Measurements from ENCODE around the gene CITED1.
"Not testable (repeated sequence)": the region's sequence is repeated elsewhere in the genome, so short reads cannot be mapped to it uniquely, and the experiment has no call there.

Gene CITED1

DNA sequence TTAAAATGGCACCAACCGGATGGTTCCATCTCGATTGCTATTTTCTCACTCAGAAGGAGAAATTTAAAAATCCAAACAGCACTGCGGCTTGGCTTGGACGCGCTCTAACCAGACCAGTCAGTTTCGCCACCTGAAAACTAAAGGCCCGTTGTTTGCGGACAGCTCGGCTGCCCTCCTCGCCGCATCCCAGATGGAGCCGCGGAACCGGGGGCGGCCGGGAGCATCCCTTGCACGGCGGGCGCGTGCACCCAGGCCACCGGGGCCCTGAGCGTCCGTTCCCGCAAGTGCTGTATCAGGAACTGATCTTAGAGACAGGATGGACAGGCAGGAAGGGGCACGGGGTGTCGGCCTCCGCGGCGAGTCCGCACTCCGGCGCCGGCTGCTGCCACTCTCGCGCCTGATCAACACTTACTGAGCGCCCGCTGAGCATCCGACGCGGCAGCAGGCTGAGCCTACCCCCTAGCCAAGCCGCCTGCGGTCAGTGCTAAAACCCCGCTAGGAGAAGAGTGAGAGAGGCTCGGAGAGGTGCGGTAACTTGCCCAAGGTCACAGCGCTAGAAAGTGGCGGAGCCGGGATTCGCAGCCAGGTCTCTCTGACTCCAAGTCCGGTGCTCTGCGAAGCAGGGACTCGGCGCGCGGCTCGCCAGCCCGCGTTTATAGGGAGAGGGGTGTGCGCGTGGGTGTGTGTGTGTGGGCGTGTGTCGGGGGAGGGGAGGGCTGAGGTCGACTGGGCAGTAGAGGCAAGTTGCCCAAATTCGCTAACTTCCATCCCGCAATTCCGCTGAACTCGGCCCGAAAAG is at the start of gene CITED1:
Gene CITED1 (minus strand): TSS at position 629 of the 799 bp plus-strand sequence. CDS start 3,045 bp downstream, outside the sequence.
- DNase-seq = no peak

DNA sequence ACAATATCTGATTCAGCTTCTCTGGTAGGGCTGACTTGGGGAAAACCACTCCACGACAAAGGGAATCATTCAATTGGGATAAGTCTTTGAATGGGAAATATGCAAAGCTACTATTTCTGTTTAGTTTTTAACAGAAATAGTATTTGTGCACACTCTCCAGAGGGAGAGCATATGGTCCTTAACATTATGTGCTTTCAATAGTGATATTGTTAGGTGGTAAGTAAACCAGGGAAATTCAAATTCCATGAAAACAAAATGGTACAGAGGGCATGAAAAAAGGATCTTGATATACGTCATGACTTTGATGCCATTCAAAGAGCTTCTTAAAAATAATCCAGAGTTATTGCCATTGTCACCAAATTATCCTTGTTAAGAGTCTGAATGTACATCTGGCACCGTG is 47.1 kb upstream of the CITED1 start:
- DNase-seq = no peak

- DNase-seq = no peak
Measured at GRCh38 chrX:72351606-72352334, 46.1 kb upstream of the CITED1 start.

- DNase-seq = no peak
Measured at GRCh38 chrX:72349190-72349589, 43.5 kb upstream of the CITED1 start.

DNA sequence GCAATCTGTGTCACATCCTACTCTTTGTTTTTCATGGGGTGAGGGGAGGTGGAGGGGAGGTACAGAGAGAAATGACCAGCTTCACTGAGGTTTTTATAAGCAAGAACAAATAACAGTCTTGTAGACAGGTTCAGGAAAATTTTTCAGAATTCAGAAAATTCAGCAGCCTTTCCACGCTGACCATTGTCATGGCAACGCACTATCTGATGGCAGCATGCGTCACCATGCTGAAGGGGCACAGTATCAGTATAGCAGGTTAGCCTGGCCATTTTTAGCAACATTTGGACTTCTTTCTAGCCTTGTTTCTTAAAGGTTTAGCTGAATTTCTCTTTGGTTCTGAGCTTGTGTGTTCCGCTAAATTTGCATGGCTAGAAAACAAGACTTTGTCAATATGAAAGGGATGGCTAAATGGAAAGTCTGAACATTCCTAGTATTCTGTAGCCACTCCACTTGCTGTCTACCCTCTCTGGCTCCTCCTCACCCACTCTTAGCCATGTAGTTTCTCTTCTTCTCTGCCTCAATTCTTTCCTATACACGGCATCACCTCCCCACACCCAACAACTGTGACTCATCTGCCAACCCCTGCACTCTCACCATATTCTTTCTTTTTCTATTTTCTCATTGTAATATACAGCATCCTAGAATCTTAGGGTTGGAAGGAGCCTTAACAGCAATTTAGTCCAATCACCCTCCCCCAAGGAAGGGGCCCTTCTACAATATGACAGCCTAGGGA is 42.7 kb upstream of the CITED1 start:
- DNase-seq = no peak

DNA sequence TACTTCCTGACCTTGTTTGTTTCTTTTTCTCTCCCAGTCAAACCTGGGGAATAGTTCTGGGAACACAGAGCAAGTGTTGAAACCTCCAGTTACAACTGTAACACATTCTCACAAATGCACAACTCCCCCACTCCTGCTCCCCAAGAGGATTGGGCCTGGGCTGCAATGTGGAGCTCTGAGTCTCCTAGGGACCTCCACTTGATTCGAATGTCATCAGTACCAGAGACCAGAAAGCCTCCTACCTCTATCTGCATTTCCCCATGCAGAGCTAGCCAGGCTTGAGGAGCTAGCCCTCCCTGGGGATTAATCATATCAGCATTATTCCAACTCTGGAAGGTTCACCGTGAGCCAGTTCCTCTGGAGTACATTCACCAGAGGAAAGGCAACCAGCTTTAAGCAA is 41.7 kb upstream of the CITED1 start:
- DNase-seq = no peak

DNA sequence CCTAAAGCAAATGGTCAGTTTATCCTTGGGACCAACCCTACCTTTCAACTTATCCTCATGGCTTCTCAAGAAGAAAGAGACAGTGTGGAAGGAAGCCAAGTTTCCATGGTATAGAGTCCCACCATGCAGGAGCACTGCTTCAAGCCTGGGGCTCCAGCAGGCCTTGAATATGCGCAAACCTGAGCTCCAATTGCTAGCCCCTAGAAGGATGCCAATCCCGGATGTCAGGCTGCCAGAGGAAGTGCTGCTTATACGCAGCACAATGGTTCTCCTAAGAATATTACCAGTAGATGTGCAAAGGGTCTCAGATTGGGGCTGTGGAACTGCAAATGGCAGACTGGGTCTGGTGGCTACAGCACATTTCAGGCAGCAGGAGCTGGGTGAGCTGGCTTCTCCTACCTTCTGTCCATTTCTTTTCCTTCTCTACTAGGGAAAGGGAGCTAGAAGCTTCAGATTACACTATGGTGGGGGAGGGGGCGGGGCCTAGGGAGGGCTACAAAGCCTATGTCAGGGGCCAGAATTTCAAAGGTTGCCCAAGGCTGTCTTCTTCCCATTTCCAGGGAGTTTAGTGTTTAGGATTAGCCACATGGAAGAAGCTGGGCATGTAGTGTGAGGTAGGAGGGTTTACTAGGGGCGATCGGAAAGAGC is 40.7 kb upstream of the CITED1 start:
- DNase-seq = no peak

- DNase-seq = no peak
Measured at GRCh38 chrX:72340626-72341025, 34.9 kb upstream of the CITED1 start.

DNA sequence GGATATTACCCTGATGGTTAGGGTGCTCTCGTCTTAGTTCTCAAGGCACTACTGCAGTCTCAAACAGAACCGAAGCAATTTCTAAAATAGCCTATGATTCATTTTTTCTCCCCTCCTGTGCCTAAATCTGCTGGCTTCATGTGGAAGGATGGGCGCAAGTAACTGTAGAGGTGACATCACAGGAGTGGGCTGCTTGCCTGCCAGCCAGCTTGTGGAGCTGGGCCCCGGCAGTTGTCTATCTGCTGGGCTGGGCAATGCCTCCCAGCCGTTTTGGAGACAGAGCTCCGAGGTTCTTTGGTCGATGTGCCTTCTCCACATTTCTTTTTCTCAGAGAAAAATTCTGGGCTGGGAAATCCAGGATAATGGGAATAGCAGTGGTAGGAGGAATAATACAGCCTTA is 34.3 kb upstream of the CITED1 start:
- DNase-seq = no peak

DNA sequence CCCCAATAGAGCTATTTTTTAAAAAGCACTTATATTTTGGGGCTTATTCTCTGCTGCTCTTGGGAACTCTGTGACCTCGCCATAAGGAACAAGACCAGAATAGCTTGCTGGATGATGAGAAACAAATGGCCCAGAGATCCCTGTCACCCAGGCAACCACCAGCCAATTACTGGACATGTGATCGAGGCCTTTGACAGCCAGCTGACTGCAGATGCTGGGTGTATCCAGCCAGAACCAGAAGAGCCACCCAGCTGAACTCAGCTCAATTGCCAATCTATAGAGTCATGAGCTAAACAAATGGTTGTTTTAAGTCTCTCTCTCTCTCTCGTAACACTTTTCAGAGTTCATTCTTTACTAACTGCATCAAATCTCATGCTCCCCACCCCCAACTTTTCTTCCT is 24.4 kb upstream of the CITED1 start:
- no peak for DNase-seq

- DNase-seq = no peak
Measured at GRCh38 chrX:72326605-72327300, 21.0 kb upstream of the CITED1 start.

GRCh38 chrX:72319651-72320050 is 13.9 kb upstream of the CITED1 start:
- DNase-seq = not testable (repeated sequence)

DNA sequence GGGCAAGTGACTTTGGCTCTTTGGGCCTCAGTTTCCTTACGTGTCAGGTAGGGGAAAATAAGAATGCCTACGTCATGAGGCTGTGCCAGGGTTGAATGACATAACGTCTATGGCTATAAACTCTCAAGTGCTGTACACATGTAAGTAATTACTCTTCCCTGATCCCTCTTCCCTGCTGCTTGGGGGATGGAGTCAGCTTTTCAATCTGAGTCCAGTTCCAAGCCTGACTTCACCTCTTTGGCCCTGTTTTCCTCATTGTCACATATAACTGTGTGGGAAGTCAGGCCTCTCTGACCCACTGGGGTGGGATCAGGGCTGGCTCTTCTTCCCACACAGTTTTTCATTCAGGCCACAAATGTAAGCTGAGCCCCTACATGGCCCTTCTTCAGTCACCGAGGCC is 11.4 kb upstream of the CITED1 start:
- DNase-seq = no peak

DNA sequence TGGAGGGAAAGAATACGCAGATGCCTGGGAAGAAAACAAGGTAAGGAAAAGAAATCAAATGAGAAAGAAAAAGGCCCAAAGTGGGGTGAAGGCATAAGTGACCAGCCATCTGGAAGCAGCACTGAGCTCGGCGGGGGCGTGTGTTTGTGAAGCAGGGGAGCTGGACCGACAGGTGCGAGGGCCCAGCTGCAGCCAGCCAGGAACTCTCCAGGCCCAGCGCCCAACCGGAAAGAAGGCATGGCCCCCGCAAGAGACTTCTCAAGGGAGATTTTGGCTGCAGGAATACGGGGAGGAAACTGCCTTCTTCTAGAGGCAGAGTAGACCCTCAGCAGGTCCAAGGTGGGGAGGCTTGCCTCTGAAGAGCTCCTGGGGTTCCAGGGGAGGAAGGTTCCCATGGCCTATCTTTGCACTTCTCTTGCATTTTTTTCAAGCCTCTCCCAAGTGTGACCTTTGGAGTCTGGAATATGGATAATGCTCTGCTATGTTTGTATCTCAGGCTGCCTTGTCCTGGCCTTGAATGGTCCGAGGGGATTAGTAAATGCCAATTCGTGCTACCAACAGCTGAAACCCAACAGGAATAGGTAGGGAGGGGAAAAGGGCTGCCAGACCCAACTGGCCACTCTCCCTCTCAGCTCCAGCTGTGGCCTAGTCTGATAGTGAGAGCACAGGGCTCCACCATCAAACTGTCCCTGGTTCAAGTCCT is 10.8 kb upstream of the CITED1 start:
- DNase-seq = no peak

- no peak for DNase-seq
Measured at GRCh38 chrX:72314881-72315280, 9.2 kb upstream of the CITED1 start.

GRCh38 chrX:72313707-72314641 is 8.3 kb upstream of the CITED1 start:
- no peak for DNase-seq

GRCh38 chrX:72312311-72312940 is 6.7 kb upstream of the CITED1 start:
- DNase-seq = no peak

- no peak for DNase-seq
Measured at GRCh38 chrX:72309297-72310071, 3.8 kb upstream of the CITED1 start.

DNA sequence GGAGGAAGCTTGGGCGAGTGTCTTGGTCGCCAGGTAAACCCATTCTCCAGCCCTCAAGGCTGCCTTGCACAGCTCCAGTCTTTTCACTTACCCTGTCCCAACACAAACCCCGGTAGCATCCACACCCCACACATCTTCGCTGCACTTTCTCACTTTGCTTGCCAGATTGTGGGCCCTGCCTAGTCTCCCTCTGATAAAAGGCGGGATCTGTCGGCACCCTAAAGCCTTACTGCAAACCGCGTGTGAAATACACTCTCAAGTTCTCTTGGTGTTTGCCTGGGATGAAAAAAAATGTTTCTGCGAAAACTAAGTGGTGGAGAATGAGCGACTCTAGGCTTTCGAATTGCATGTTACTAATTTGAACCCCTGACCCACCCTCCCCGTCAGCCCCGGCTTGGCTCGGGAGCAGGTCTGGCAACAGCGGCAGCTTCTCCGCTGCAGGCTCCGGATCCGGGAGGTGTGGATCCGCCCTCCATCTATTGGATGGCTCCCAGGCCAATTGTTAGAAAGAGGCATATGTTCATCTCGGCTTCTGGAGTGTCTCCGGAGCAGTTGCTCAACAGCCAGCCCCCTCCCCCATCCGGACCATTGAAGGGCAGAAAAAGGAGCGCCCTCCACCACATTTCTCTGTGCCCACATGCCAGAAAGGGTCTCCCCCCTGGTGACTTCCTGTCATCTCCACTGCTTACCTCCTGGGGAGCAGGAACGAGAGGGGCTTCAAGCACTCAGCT is 3.0 kb upstream of the CITED1 start:
- no peak for DNase-seq
